Osteoblast (primary cell): Measurements from ENCODE around the gene S100A8. TPM values are rescaled to one million over a fixed set of nuclear protein-coding genes. Genes with fewer than 3 reads are reported as not detected.

Source experiments
- DNase-seq: peaks from one replicate; pipeline ENCODE4 v3.0.0; 2011; ENCODE audit warnings: low spot score, mixed read lengths; ENCODE audit not compliant: insufficient read length; ENCODE audit errors: missing footprints
- H2AFZ ChIP-seq: 2 replicates; pipeline ENCODE4 v1.6.0; 2011; ENCODE audit warnings: mild to moderate bottlenecking, low read length
- H3K27ac ChIP-seq: 2 replicates; pipeline ENCODE4 v1.5.1; 2011; ENCODE audit warnings: mild to moderate bottlenecking, low read depth, low read length, moderate library complexity
- H3K27me3 ChIP-seq: 2 replicates; pipeline ENCODE4 v1.6.0; 2012; ENCODE audit warnings: mild to moderate bottlenecking, control low read depth, inconsistent platforms, low read length, moderate library complexity; ENCODE audit not compliant: insufficient read depth
- H3K36me3 ChIP-seq: 2 replicates; pipeline ENCODE4 v1.5.1; 2011; ENCODE audit warnings: mild to moderate bottlenecking, low read length, control low read depth, moderate library complexity; ENCODE audit not compliant: insufficient read depth
- H3K4me1 ChIP-seq: 2 replicates; pipeline ENCODE4 v1.5.1; 2011; ENCODE audit warnings: mild to moderate bottlenecking, low read length, control low read depth, moderate library complexity; ENCODE audit not compliant: insufficient read depth
- H3K4me2 ChIP-seq: 2 replicates; pipeline ENCODE4 v1.6.0; 2011; ENCODE audit warnings: mild to moderate bottlenecking, low read length; ENCODE audit not compliant: insufficient read depth
- H3K4me3 ChIP-seq: fragments of 200-600 bp; sonication (generic); 3 replicates; pipeline ENCODE4 v1.5.1; 2012; ENCODE audit warnings: mild to moderate bottlenecking, low read length, inconsistent platforms; ENCODE audit not compliant: insufficient read depth
- H3K79me2 ChIP-seq: 2 replicates; pipeline ENCODE4 v1.6.0; 2012; ENCODE audit warnings: mild to moderate bottlenecking, low read length, control low read depth, inconsistent platforms; ENCODE audit not compliant: insufficient read depth
- H3K9me3 ChIP-seq: 2 replicates; pipeline ENCODE4 v1.5.1; 2011; ENCODE audit warnings: low read depth, low read length, control low read depth
- H4K20me1 ChIP-seq: 2 replicates; pipeline ENCODE4 v1.6.0; 2012; ENCODE audit warnings: mild to moderate bottlenecking, low read length, control low read depth; ENCODE audit not compliant: insufficient read depth
- total RNA-seq: library from RNA; depleted of rRNA; stranded (reverse); fragments of >200 nt; gene quantifications from 2 replicates; pipeline ENCODE4 v1.2.3, GENCODE V29; 2012
- TF ChIP-seq, protein P1 (sequence below): IDR thresholded peaks from 2 replicates; pipeline ENCODE4 v1.5.1; 2011; ENCODE audit warnings: mild to moderate bottlenecking, low read depth, low read length, moderate library complexity; ENCODE audit errors: extremely low read depth

Gene S100A8
- total RNA-seq, 1 donor, result not detected

DNA sequence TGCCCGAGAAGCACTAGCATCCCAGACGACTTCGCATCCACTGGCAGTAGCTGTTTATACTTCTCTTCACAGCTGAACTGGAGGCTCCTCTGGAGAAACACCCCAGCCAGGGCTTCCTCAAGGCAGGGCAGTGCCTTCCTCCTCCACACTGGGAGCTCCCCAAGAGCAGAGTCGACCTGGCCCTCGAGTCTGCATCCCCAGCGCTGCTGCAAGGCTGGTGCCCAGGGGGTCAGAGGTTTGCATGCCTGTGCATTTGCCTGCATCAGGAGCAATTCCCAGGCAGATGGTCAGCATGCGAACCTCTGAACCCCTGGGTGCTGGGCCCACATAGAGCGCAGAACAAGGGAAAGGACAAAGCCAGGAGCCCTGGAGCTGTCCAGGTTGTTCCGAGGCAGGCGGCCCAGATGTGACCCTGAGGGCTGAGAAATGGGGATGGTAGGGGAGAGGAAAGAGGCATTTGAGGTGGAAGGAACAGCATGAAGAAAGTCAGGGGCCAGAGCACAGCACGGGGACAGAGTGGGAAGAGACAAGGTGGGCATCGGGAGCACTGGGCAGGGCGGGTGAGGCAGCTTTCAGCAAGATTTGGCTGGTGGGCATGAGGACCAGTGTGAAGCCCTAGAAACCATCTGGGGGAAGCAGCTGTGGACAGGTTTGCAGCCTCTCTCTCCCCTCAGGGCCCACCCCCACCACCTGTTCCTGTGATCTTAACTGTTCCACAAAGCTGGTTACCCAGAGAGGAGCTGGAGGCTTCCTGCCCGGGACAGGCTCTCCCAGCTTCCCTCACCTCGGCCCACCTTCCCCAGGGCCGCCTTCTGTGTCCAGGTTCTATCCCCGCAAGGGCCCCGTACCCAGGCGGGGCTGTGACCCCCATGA is 6.4 kb upstream of the S100A8 start:
- no peaks in the 10 kb centered on the region for H3K79me2 ChIP-seq
- no peaks in the 10 kb centered on the region for H3K36me3 ChIP-seq
- no peak for DNase-seq
- no peaks in the 10 kb centered on the region for H3K27me3 ChIP-seq
- no peak overlapping the region for H3K27ac ChIP-seq
- no peak overlapping the region for H3K4me2 ChIP-seq
- H3K4me3 ChIP-seq, result no peak overlapping the region
- no peaks in the 10 kb centered on the region for H3K9me3 ChIP-seq
- TF ChIP-seq, protein P1, sequence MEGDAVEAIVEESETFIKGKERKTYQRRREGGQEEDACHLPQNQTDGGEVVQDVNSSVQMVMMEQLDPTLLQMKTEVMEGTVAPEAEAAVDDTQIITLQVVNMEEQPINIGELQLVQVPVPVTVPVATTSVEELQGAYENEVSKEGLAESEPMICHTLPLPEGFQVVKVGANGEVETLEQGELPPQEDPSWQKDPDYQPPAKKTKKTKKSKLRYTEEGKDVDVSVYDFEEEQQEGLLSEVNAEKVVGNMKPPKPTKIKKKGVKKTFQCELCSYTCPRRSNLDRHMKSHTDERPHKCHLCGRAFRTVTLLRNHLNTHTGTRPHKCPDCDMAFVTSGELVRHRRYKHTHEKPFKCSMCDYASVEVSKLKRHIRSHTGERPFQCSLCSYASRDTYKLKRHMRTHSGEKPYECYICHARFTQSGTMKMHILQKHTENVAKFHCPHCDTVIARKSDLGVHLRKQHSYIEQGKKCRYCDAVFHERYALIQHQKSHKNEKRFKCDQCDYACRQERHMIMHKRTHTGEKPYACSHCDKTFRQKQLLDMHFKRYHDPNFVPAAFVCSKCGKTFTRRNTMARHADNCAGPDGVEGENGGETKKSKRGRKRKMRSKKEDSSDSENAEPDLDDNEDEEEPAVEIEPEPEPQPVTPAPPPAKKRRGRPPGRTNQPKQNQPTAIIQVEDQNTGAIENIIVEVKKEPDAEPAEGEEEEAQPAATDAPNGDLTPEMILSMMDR, result no peak
- H3K4me1 ChIP-seq, result no peaks in the 10 kb centered on the region
- no peak overlapping the region for H2AFZ ChIP-seq
- H4K20me1 ChIP-seq, result no peaks in the 10 kb centered on the region

GRCh38 chr1:153396461-153396860 is 5.6 kb upstream of the S100A8 start:
- H4K20me1 ChIP-seq, result no peaks in the 10 kb centered on the region
- TF ChIP-seq, protein P1, result no peak
- no peaks in the 10 kb centered on the region for H3K79me2 ChIP-seq
- no peak overlapping the region for H3K4me2 ChIP-seq
- H3K27me3 ChIP-seq, result no peaks in the 10 kb centered on the region
- no peak overlapping the region for H3K27ac ChIP-seq
- DNase-seq, result no peak
- no peak overlapping the region for H3K4me3 ChIP-seq
- no peaks in the 10 kb centered on the region for H3K36me3 ChIP-seq
- no peak overlapping the region for H2AFZ ChIP-seq
- H3K9me3 ChIP-seq, result no peaks in the 10 kb centered on the region
- no peaks in the 10 kb centered on the region for H3K4me1 ChIP-seq

- Histone ChIP-seq H3K36me3 (no peaks in the 10 kb centered on the region), H2AFZ (no peak overlapping the region), H3K27ac (no peak overlapping the region), H3K9me3 (no peaks in the 10 kb centered on the region), H3K27me3 (no peaks in the 10 kb centered on the region), H3K4me1 (no peaks in the 10 kb centered on the region), H3K4me2 (no peak overlapping the region), H3K79me2 (no peaks in the 10 kb centered on the region), H3K4me3 (no peak overlapping the region), H4K20me1 (no peaks in the 10 kb centered on the region)
- no peak for DNase-seq
- TF ChIP-seq, protein P1, result no peak
Observed at GRCh38 chr1:153395776-153396175, 4.9 kb upstream of the S100A8 start.

DNA sequence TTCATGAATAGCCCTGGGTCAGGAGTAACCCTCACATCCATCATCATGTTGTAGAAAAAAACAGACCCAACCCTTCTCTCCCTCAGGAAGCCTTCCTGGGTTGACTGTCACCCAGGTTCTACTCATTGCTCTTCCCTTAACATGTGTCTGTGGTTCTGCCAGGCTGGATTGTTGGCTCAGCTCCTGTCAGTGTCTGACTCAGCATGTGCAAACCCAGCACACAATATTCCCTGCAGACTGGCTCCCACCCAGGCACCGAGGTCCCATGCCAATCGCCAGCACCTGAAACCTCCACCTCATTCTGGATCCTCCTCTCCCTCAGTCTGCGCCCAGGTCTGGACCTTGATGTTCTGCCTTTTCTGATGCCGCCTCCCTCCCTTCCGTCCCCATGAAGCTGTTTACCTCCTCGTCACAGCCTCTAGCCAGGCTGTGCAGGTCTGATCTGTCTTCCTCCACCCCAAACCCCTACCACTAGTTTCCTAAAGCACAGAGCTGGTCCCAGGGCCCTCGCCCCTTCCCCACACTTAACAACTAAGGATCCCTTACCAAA is 4.3 kb upstream of the S100A8 start:
- no peak overlapping the region for H3K4me3 ChIP-seq
- no peak overlapping the region for H3K4me2 ChIP-seq
- no peak overlapping the region for H3K27ac ChIP-seq
- DNase-seq, result no peak
- H3K9me3 ChIP-seq, result no peaks in the 10 kb centered on the region
- H4K20me1 ChIP-seq, result no peaks in the 10 kb centered on the region
- no peaks in the 10 kb centered on the region for H3K4me1 ChIP-seq
- TF ChIP-seq, protein P1, result no peak
- no peak overlapping the region for H2AFZ ChIP-seq
- H3K27me3 ChIP-seq, result no peaks in the 10 kb centered on the region
- no peaks in the 10 kb centered on the region for H3K79me2 ChIP-seq
- H3K36me3 ChIP-seq, result no peaks in the 10 kb centered on the region
